HT-29 (cell line): ENCODE measurements around the gene AMER2. TPM values are rescaled to one million over a fixed set of nuclear protein-coding genes. Genes with fewer than 3 reads are reported as not detected.

Source experiments
- DNase-seq: peaks from one replicate; pipeline ENCODE4 v3.0.0-alpha.2; 2015; ENCODE audit warnings: low spot score
- total RNA-seq: library from RNA; depleted of rRNA; stranded (reverse); fragments of >200 nt; shearing (Covaris generic); gene quantifications from 2 replicates; pipeline ENCODE4 v1.2.3, GENCODE V29; 2014

The AMER2 gene
- total RNA-seq, 1 experiment from 2014 or later: not detected

- no peak for DNase-seq
Observed at GRCh38 chr13:25151626-25152195, 20.4 kb downstream of the AMER2 start.

- no peak for DNase-seq
Observed at GRCh38 chr13:25149711-25150110, 22.4 kb downstream of the AMER2 start.

- no peak for DNase-seq
Observed at GRCh38 chr13:25148402-25148771, 23.7 kb downstream of the AMER2 start.

GRCh38 chr13:25147638-25148401 lies 24.3 kb downstream of the AMER2 start:
- DNase-seq: no peak

- no peak for DNase-seq
Observed at GRCh38 chr13:25143706-25144105, 28.4 kb downstream of the AMER2 start.

- DNase-seq: no peak
Observed at GRCh38 chr13:25141042-25141441, 31.0 kb downstream of the AMER2 start.

- no peak for DNase-seq
Observed at GRCh38 chr13:25137788-25138115, 34.3 kb downstream of the AMER2 start.

GRCh38 chr13:25136880-25137787 lies 35.0 kb downstream of the AMER2 start:
- DNase-seq: no peak

- no peak for DNase-seq
Observed at GRCh38 chr13:25135896-25136295, 36.2 kb downstream of the AMER2 start.

GRCh38 chr13:25132751-25133390 lies 39.2 kb downstream of the AMER2 start:
- no peak for DNase-seq

- no peak for DNase-seq
Observed at GRCh38 chr13:25131881-25132420, 40.1 kb downstream of the AMER2 start.

- DNase-seq: no peak
Observed at GRCh38 chr13:25130944-25131343, 41.1 kb downstream of the AMER2 start.

- DNase-seq: no peak
Observed at GRCh38 chr13:25118378-25118905, 53.6 kb downstream of the AMER2 start.

- DNase-seq: peak; percentile 14
Observed at GRCh38 chr13:25117312-25117711, 54.8 kb downstream of the AMER2 start.

GRCh38 chr13:25116044-25116443 lies 56.0 kb downstream of the AMER2 start:
- DNase-seq: no peak

GRCh38 chr13:25114220-25114619 lies 57.9 kb downstream of the AMER2 start:
- peak; percentile 95 for DNase-seq

GRCh38 chr13:25112695-25113255 lies 59.3 kb downstream of the AMER2 start:
- DNase-seq: no peak
